Gastrocnemius medialis (tissue), 4 donors: ENCODE measurements around the gene JCAD. TPM values are rescaled to one million over a fixed set of nuclear protein-coding genes. Genes with fewer than 3 reads are reported as not detected.
A peak's percentile ranks its signal among the peaks of the same experiment; 100 is the strongest.
"Not testable (repeated sequence)": the region's sequence is repeated elsewhere in the genome, so short reads cannot be mapped to it uniquely, and the experiment has no call there.

ENCODE experiments used
- ATAC-seq, 2 donors: fragments of 150-250 bp; one replicate each; pipeline ENCODE4 v1.9.1; 2016
- DNase-seq, 2 donors: peaks; one replicate each; pipeline ENCODE4 v3.0.0-alpha.2; 2019
- H3K27ac ChIP-seq, 4 donors: fragments of 200-600 bp; sonication (generic); 1 replicate in 1 of 4; 2 replicates in 3 of 4; pipeline ENCODE4 v1.5.1; 2016 to 2018; ENCODE audit warnings: mild to moderate bottlenecking in 2 of 4, moderate library complexity in 1 of 4
- H3K27me3 ChIP-seq, 3 donors: fragments of 200-600 bp; sonication (generic) in 2 of 3; 1 replicate in 1 of 3; 2 replicates in 2 of 3; pipeline versions ENCODE4 v1.5.1 to v1.6.0; 2016 to 2019; ENCODE audit warnings: mild to moderate bottlenecking in 1 of 3, moderate library complexity in 1 of 3
- H3K36me3 ChIP-seq, 2 donors: fragments of 200-600 bp; sonication (generic) in 1 of 2; one replicate each; pipeline ENCODE4 v1.5.1; 2017 to 2018
- H3K4me1 ChIP-seq, 2 donors: fragments of 200-600 bp; sonication (generic) in 1 of 2; one replicate each; pipeline ENCODE4 v1.5.1; 2016 to 2017; ENCODE audit warnings: mild to moderate bottlenecking in 2 of 2
- H3K4me3 ChIP-seq, 4 donors: fragments of 200-600 bp; sonication (generic) in 3 of 4; 1 replicate in 1 of 4; 2 replicates in 3 of 4; pipeline ENCODE4 v1.5.1; 2016 to 2019; ENCODE audit warnings: mild to moderate bottlenecking in 2 of 4
- H3K9me3 ChIP-seq, 3 donors: fragments of 200-600 bp; sonication (generic) in 2 of 3; 1 replicate in 1 of 3; 2 replicates in 2 of 3; pipeline ENCODE4 v1.5.1; 2016 to 2019
- POLR2A ChIP-seq, 2 donors: fragments of 450-650 bp; IDR thresholded peaks; one replicate each; pipeline ENCODE4 v1.6.1; 2017; ENCODE audit warnings: antibody characterized with exemption in 2 of 2, mild to moderate bottlenecking in 2 of 2, moderate library complexity in 2 of 2
- in situ Hi-C, 4 donors: fragments of 200-750 bp; cut with MboI; loops; one replicate each; pipeline versions ENCODE4 v1.15.0 to v1.8.0; 2017; ENCODE audit warnings: low sequenced_read_pairs in 4 of 4
- intact Hi-C: fragments of 100-400 bp; cut with DNase I; formaldehyde crosslinking; loops from one replicate; pipeline ENCODE4 v1.15.1; 2023; ENCODE audit warnings: low total_unique reads
- total RNA-seq, 4 donors: library from RNA; depleted of rRNA; stranded (reverse); fragments of >200 nt; gene quantifications; one replicate each; pipeline versions ENCODE4 v1.1.0 to v1.2.3, GENCODE V29; 2016
- TF ChIP-seq, protein P1 (sequence below), 5 experiments: fragments of 450-650 bp in 3 of 5; fragments of 200-600 bp in 2 of 5; sonication (generic) in 2 of 5; IDR thresholded peaks in 4 of 5; conservative IDR thresholded peaks in 1 of 5; 1 replicate in 4 of 5; 2 replicates in 1 of 5; pipeline ENCODE4 v1.5.1; 2016 to 2019; ENCODE audit warnings: antibody characterized with exemption in 5 of 5, mild to moderate bottlenecking in 3 of 5, moderate library complexity in 3 of 5

JCAD gene
- total RNA-seq, 4 donors from 2014 or later, result 6.0 to 12.1 (median 6.5) TPM

- no peaks in the 10 kb centered on the region for H3K27me3 ChIP-seq
- intact Hi-C loops (no loop called here), in situ Hi-C loops (no loop called here)
- H3K4me1 ChIP-seq, result peaks cover 0 to 23% of the 10 kb centered on the region in 2 donors
- H3K4me3 ChIP-seq, result no peak overlapping the region
- TF ChIP-seq POLR2A (IDR thresholded peaks at IDR 0.05), result no peak
- TF ChIP-seq, protein P1, sequence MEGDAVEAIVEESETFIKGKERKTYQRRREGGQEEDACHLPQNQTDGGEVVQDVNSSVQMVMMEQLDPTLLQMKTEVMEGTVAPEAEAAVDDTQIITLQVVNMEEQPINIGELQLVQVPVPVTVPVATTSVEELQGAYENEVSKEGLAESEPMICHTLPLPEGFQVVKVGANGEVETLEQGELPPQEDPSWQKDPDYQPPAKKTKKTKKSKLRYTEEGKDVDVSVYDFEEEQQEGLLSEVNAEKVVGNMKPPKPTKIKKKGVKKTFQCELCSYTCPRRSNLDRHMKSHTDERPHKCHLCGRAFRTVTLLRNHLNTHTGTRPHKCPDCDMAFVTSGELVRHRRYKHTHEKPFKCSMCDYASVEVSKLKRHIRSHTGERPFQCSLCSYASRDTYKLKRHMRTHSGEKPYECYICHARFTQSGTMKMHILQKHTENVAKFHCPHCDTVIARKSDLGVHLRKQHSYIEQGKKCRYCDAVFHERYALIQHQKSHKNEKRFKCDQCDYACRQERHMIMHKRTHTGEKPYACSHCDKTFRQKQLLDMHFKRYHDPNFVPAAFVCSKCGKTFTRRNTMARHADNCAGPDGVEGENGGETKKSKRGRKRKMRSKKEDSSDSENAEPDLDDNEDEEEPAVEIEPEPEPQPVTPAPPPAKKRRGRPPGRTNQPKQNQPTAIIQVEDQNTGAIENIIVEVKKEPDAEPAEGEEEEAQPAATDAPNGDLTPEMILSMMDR (IDR thresholded peaks at IDR 0.05 in 4 of 5, conservative IDR thresholded peaks at IDR 0.05 in 1 of 5), result no peak
- H3K36me3 ChIP-seq, result no peaks in the 10 kb centered on the region
- DNase-seq (no peak), ATAC-seq (no peak)
- H3K9me3 ChIP-seq, result no peaks in the 10 kb centered on the region
- H3K27ac ChIP-seq, result no peak overlapping the region
These were observed 77.9 kb downstream of the JCAD start for GRCh38 chr10:29981510-29981909.

- TF ChIP-seq, protein P1 (IDR thresholded peaks at IDR 0.05 in 4 of 5, conservative IDR thresholded peaks at IDR 0.05 in 1 of 5), result no peak
- no peak for TF ChIP-seq POLR2A (IDR thresholded peaks at IDR 0.05)
- Histone ChIP-seq H3K9me3 (no peaks in the 10 kb centered on the region), H3K36me3 (no peaks in the 10 kb centered on the region), H3K27ac (no peak overlapping the region), H3K27me3 (no peaks in the 10 kb centered on the region), H3K4me1 (peaks cover 0 to 23% of the 10 kb centered on the region in 2 donors), H3K4me3 (no peak overlapping the region)
- ATAC-seq (no peak), DNase-seq (no peak)
- in situ Hi-C loops (no loop called here), intact Hi-C loops (no loop called here)
These were observed 79.3 kb downstream of the JCAD start for GRCh38 chr10:29980084-29980483.

DNA sequence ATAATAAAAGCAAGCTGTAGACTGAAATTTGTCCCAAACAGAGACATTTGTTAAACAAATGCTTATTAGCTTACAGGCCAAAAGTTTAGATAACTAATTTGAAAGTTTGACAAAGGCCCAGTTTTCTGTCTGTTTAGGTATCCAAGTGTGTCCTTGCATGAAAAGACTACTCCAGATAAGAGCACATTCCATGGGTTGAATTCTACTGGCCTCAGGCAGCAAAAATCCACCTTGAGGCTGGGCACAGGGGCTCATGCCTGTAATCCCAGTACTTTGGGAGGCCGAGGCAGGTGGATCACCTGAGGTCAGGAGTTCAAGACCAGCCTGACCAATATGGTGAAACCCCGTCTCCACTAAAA is 80.0 kb downstream of the JCAD start:
- intact Hi-C loops, H3K4me3 ChIP-seq, H3K36me3 ChIP-seq, H3K9me3 ChIP-seq, ATAC-seq, DNase-seq, in situ Hi-C loops, H3K27me3 ChIP-seq: not testable (repeated sequence)
- H3K4me1 ChIP-seq, result peaks cover 0 to 23% of the 10 kb centered on the region in 2 donors
- H3K27ac ChIP-seq, result peak overlapping the region in 3 of 4 donors; percentile 27 to 81 (median 46)

DNA sequence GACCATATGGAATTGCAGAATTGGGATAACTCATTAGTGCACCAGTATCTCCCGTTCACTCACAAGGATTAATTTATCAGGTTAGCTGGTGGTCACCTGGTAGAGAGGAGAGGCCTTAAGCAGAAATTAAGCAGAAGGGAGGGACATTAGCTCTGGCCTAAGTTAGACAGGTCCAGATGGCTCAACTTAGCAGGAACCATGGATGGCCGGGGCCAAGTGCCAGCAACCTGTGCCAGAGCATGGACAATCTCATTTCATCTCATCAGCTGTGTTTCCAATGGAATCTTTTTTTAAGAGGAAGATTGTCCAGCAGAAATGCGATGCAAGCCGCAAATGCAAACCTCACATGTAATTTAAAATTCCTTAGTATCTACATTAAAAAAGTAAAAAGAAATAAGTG is 82.2 kb downstream of the JCAD start:
- H3K36me3 ChIP-seq, result no peaks in the 10 kb centered on the region
- in situ Hi-C loops, result no loop called here
- H3K27ac ChIP-seq, result peak overlapping the region in 1 of 4 donors; percentile 81
- intact Hi-C loops, result no loop called here
- peaks cover 0 to 23% of the 10 kb centered on the region in 2 donors for H3K4me1 ChIP-seq
- no peak for DNase-seq
- ATAC-seq, result peak in 1 of 2 donors; percentile 8
- H3K9me3 ChIP-seq, result no peaks in the 10 kb centered on the region
- no peaks in the 10 kb centered on the region for H3K27me3 ChIP-seq
- no peak for TF ChIP-seq POLR2A (IDR thresholded peaks at IDR 0.05)
- TF ChIP-seq, protein P1 (IDR thresholded peaks at IDR 0.05 in 4 of 5, conservative IDR thresholded peaks at IDR 0.05 in 1 of 5), result no peak
- no peak overlapping the region for H3K4me3 ChIP-seq

DNA sequence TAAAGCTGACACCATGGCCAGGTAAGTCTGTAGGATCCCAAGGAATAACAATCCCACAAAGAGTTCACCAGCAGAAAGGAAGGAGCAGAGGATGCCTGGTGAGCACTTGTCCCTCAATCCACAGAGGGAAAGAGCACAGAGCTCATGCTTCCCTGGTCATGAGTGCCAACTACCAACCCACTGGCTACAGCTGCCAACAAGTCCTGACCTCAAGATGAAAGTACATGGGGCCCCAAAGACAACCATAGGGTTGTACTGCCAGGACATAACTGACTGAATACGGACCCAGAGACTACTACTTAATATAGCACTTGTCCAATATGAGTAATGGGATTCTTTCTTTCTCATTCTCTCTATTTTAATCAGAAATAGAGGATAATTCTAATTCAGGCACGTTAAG is 83.3 kb downstream of the JCAD start:
- ATAC-seq (no peak), DNase-seq (no peak)
- no peaks in the 10 kb centered on the region for H3K36me3 ChIP-seq
- in situ Hi-C loops (no loop called here), intact Hi-C loops (no loop called here)
- peaks cover 0 to 23% of the 10 kb centered on the region in 2 donors for H3K4me1 ChIP-seq
- peak overlapping the region in 1 of 4 donors; percentile 81 for H3K27ac ChIP-seq
- no peaks in the 10 kb centered on the region for H3K27me3 ChIP-seq
- no peaks in the 10 kb centered on the region for H3K9me3 ChIP-seq
- TF ChIP-seq, protein P1 (IDR thresholded peaks at IDR 0.05 in 4 of 5, conservative IDR thresholded peaks at IDR 0.05 in 1 of 5), result no peak
- TF ChIP-seq POLR2A (IDR thresholded peaks at IDR 0.05), result no peak
- H3K4me3 ChIP-seq, result no peak overlapping the region
